NCI-H2107 treated with DMSO at 0.1 percent for 48 hours (cell line): ENCODE measurements around the gene ZNF718.
"Not testable (repeated sequence)": the region's sequence is repeated elsewhere in the genome, so short reads cannot be mapped to it uniquely, and the experiment has no call there.

ENCODE experiments used
- DNase-seq: peaks from one replicate; lab custom pipeline; 2025; ENCODE audit not compliant: unreplicated experiment; lab: John Stamatoyannopoulos, UW

The ZNF718 gene

GRCh38 chr4:147233-147632 is 22.9 kb downstream of the ZNF718 start:
- no peak for DNase-seq

- no peak for DNase-seq
Observed at GRCh38 chr4:161496-162284, 37.4 kb downstream of the ZNF718 start.

- DNase-seq = not testable (repeated sequence)
Observed at GRCh38 chr4:169640-170039, 45.3 kb downstream of the ZNF718 start.

- not testable (repeated sequence) for DNase-seq
Observed at GRCh38 chr4:171318-171717, 47.0 kb downstream of the ZNF718 start.

GRCh38 chr4:173666-174314 is 49.5 kb downstream of the ZNF718 start:
- no peak for DNase-seq

- DNase-seq = no peak
Observed at GRCh38 chr4:175986-176385, 51.7 kb downstream of the ZNF718 start.

- no peak for DNase-seq
Observed at GRCh38 chr4:176995-177394, 52.7 kb downstream of the ZNF718 start.

GRCh38 chr4:182225-182624 is 57.9 kb downstream of the ZNF718 start:
- not testable (repeated sequence) for DNase-seq

- no peak for DNase-seq
Observed at GRCh38 chr4:188091-188490, 63.8 kb downstream of the ZNF718 start.

- not testable (repeated sequence) for DNase-seq
Observed at GRCh38 chr4:195159-195558, 70.9 kb downstream of the ZNF718 start.

GRCh38 chr4:200936-201335 is 76.6 kb downstream of the ZNF718 start:
- DNase-seq = no peak

- DNase-seq = not testable (repeated sequence)
Observed at GRCh38 chr4:202822-203221, 78.5 kb downstream of the ZNF718 start.

- DNase-seq = no peak
Observed at GRCh38 chr4:205097-205756, 80.9 kb downstream of the ZNF718 start.

- DNase-seq = no peak
Observed at GRCh38 chr4:206054-206453, 81.8 kb downstream of the ZNF718 start.

- not testable (repeated sequence) for DNase-seq
Observed at GRCh38 chr4:208416-209096, 84.3 kb downstream of the ZNF718 start.

GRCh38 chr4:211033-211511 is 86.8 kb downstream of the ZNF718 start:
- DNase-seq = no peak

GRCh38 chr4:212438-213188 is 88.3 kb downstream of the ZNF718 start:
- DNase-seq = no peak

- DNase-seq = not testable (repeated sequence)
Observed at GRCh38 chr4:213189-213535, 88.9 kb downstream of the ZNF718 start.
